ENCODE measurements around the gene SEC61A1. TPM values are rescaled to one million over a fixed set of nuclear protein-coding genes. Genes with fewer than 3 reads are reported as not detected.

The SEC61A1 gene
- total and polyA plus RNA-seq, 9 donors = 52.3 to 217 (median 121) TPM

GRCh38 chr3:128066114-128066513 is 13.9 kb downstream of the SEC61A1 start:
- TF ChIP-seq POLR2A (IDR thresholded peaks at IDR 0.05) (no peak), EP300 (IDR thresholded peaks at IDR 0.05) (no peak), CTCF (IDR thresholded peaks at IDR 0.05) (no peak)
- no peaks in the 10 kb centered on the region for H3K4me1 ChIP-seq (ENCODE audit: insufficient read depth)
- no peak overlapping the region for H3K27ac ChIP-seq
- no peaks in the 10 kb centered on the region for H3K9me3 ChIP-seq
- no peak for DNase-seq
- intact Hi-C loops (cut with DNase I) = no loop called here
- H3K27me3 ChIP-seq = no peaks in the 10 kb centered on the region
- no peak overlapping the region for H3K4me3 ChIP-seq
- no peaks in the 10 kb centered on the region for H3K36me3 ChIP-seq
- WGBS, 3 donors = 67 to 82% (median 70%) methylated on average over 4 of the region's 4 CpGs

- Histone ChIP-seq H3K4me3 (no peak overlapping the region), H3K36me3 (no peaks in the 10 kb centered on the region), H3K27me3 (no peaks in the 10 kb centered on the region), H3K4me1 (ENCODE audit: insufficient read depth) (no peaks in the 10 kb centered on the region), H3K27ac (no peak overlapping the region), H3K9me3 (no peaks in the 10 kb centered on the region)
- intact Hi-C loops (cut with DNase I) = no loop called here
- TF ChIP-seq CTCF (IDR thresholded peaks at IDR 0.05) (no peak), EP300 (IDR thresholded peaks at IDR 0.05) (no peak), POLR2A (IDR thresholded peaks at IDR 0.05) (no peak)
- DNase-seq = no peak
- WGBS, 3 donors = 88 to 93% (median 91%) methylated on average over 9 of the region's 9 CpGs
These were observed 14.4 kb downstream of the SEC61A1 start for GRCh38 chr3:128066676-128067075.

GRCh38 chr3:128067489-128067888 is 15.3 kb downstream of the SEC61A1 start:
- no peak overlapping the region for H3K4me3 ChIP-seq
- intact Hi-C loops (cut with DNase I) = no loop called here
- TF ChIP-seq POLR2A (IDR thresholded peaks at IDR 0.05) (no peak), CTCF (IDR thresholded peaks at IDR 0.05) (no peak), EP300 (IDR thresholded peaks at IDR 0.05) (no peak)
- WGBS, 3 donors = 64 to 75% (median 66%) methylated on average over 7 of the region's 7 CpGs
- H3K27ac ChIP-seq = no peak overlapping the region
- H3K4me1 ChIP-seq (ENCODE audit: insufficient read depth) = no peaks in the 10 kb centered on the region
- DNase-seq = no peak
- no peaks in the 10 kb centered on the region for H3K27me3 ChIP-seq
- no peaks in the 10 kb centered on the region for H3K36me3 ChIP-seq
- no peaks in the 10 kb centered on the region for H3K9me3 ChIP-seq

- no peaks in the 10 kb centered on the region for H3K36me3 ChIP-seq
- no peak overlapping the region for H3K27ac ChIP-seq
- no peaks in the 10 kb centered on the region for H3K4me1 ChIP-seq (ENCODE audit: insufficient read depth)
- H3K4me3 ChIP-seq = no peak overlapping the region
- intact Hi-C loops (cut with DNase I) = no loop called here
- no peaks in the 10 kb centered on the region for H3K27me3 ChIP-seq
- DNase-seq = no peak
- no peaks in the 10 kb centered on the region for H3K9me3 ChIP-seq
- no peak for TF ChIP-seq CTCF (IDR thresholded peaks at IDR 0.05)
- TF ChIP-seq POLR2A (IDR thresholded peaks at IDR 0.05) = no peak
- no peak for TF ChIP-seq EP300 (IDR thresholded peaks at IDR 0.05)
- WGBS, 3 donors = 79 to 80% (median 80%) methylated on average over 8 of the region's 8 CpGs
These were observed 16.0 kb downstream of the SEC61A1 start for GRCh38 chr3:128068156-128068620.

Measured in ovary (tissue), 9 donors.